Activated naive CD8-positive, alpha-beta T cell treated with anti-CD3 and anti-CD28 coated beads, Interleukin-2, amount 50 U/mL, for 24 hours (primary cell): Measurements from ENCODE around the gene NME7.
A peak's percentile ranks its signal among the peaks of the same experiment; 100 is the strongest.
"Not testable (repeated sequence)": the region's sequence is repeated elsewhere in the genome, so short reads cannot be mapped to it uniquely, and the experiment has no call there.

Experiments used
- ATAC-seq: fragments of 150-1000 bp; cut with Tn5 transposase; one replicate; pipeline ENCODE4 v1.10.0; 2021
- DNase-seq: peaks from one replicate; pipeline ENCODE4 v3.0.0; 2021
- H3K27ac Mint-ChIP-seq: one replicate; pipeline ENCODE4 v1.8.0; 2021; ENCODE audit warnings: mild to moderate bottlenecking, mixed read lengths
- H3K27me3 Mint-ChIP-seq: one replicate; pipeline ENCODE4 v1.8.0; 2021; ENCODE audit warnings: mixed read lengths
- H3K36me3 Mint-ChIP-seq: one replicate; pipeline ENCODE4 v1.8.0; 2021; ENCODE audit warnings: low read depth, mixed read lengths
- H3K4me1 Mint-ChIP-seq: one replicate; pipeline ENCODE4 v1.8.0; 2021; ENCODE audit warnings: mixed read lengths
- H3K4me3 Mint-ChIP-seq: one replicate; pipeline ENCODE4 v1.8.0; 2021; ENCODE audit warnings: mild to moderate bottlenecking, moderate library complexity, mixed read lengths
- H3K9me3 Mint-ChIP-seq: one replicate; pipeline ENCODE4 v1.8.0; 2021; ENCODE audit warnings: mixed read lengths

The NME7 gene

GRCh38 chr1:169133228-169133576 is 234.4 kb downstream of the NME7 start:
- no peaks in the 10 kb centered on the region for H3K9me3 Mint-ChIP-seq
- no peak overlapping the region for H3K27ac Mint-ChIP-seq
- H3K4me3 Mint-ChIP-seq = no peak overlapping the region
- ATAC-seq (no peak), DNase-seq (no peak)
- H3K27me3 Mint-ChIP-seq = no peaks in the 10 kb centered on the region
- H3K36me3 Mint-ChIP-seq = peaks cover 14% of the 10 kb centered on the region
- peaks cover 20% of the 10 kb centered on the region for H3K4me1 Mint-ChIP-seq

- DNase-seq = no peak
- no peak for ATAC-seq
- Mint-ChIP-seq H3K27ac (no peak overlapping the region), H3K4me1 (peaks cover 21% of the 10 kb centered on the region), H3K36me3 (peaks cover 16% of the 10 kb centered on the region), H3K27me3 (no peaks in the 10 kb centered on the region), H3K9me3 (no peaks in the 10 kb centered on the region), H3K4me3 (no peak overlapping the region)
Observed at GRCh38 chr1:169132512-169133227, 234.9 kb downstream of the NME7 start.

GRCh38 chr1:169130683-169131082 is 236.9 kb downstream of the NME7 start:
- no peak for ATAC-seq
- H3K4me3 Mint-ChIP-seq = no peak overlapping the region
- H3K9me3 Mint-ChIP-seq = no peaks in the 10 kb centered on the region
- no peaks in the 10 kb centered on the region for H3K27me3 Mint-ChIP-seq
- H3K4me1 Mint-ChIP-seq = peaks cover 19% of the 10 kb centered on the region
- no peak for DNase-seq
- H3K36me3 Mint-ChIP-seq = peaks cover 16% of the 10 kb centered on the region
- H3K27ac Mint-ChIP-seq = no peak overlapping the region

GRCh38 chr1:169129109-169129784 is 238.3 kb downstream of the NME7 start:
- Mint-ChIP-seq H3K4me3 (no peak overlapping the region), H3K27me3 (no peaks in the 10 kb centered on the region), H3K36me3 (peaks cover 25% of the 10 kb centered on the region), H3K4me1 (peaks cover 19% of the 10 kb centered on the region), H3K27ac (no peak overlapping the region), H3K9me3 (no peaks in the 10 kb centered on the region)
- DNase-seq (no peak), ATAC-seq (no peak)

GRCh38 chr1:169128562-169128961 is 239.0 kb downstream of the NME7 start:
- Mint-ChIP-seq H3K27me3 (no peaks in the 10 kb centered on the region), H3K27ac (no peak overlapping the region), H3K4me3 (no peak overlapping the region), H3K4me1 (peaks cover 17% of the 10 kb centered on the region), H3K9me3 (no peaks in the 10 kb centered on the region), H3K36me3 (peaks cover 25% of the 10 kb centered on the region)
- ATAC-seq = peak; percentile 96
- no peak for DNase-seq

GRCh38 chr1:169127305-169127704 is 240.3 kb downstream of the NME7 start:
- DNase-seq = no peak
- Mint-ChIP-seq H3K27ac (no peak overlapping the region), H3K4me3 (no peak overlapping the region), H3K36me3 (peaks cover 21% of the 10 kb centered on the region), H3K9me3 (no peaks in the 10 kb centered on the region), H3K27me3 (no peaks in the 10 kb centered on the region), H3K4me1 (peaks cover 15% of the 10 kb centered on the region)
- no peak for ATAC-seq

GRCh38 chr1:169126335-169126734 is 241.3 kb downstream of the NME7 start:
- Mint-ChIP-seq H3K4me3 (no peak overlapping the region), H3K36me3 (peaks cover 19% of the 10 kb centered on the region)

GRCh38 chr1:169125597-169125996 is 242.0 kb downstream of the NME7 start:
- H3K36me3 Mint-ChIP-seq = peaks cover 16% of the 10 kb centered on the region
- not testable (repeated sequence) for ATAC-seq, H3K27ac Mint-ChIP-seq, DNase-seq, H3K9me3 Mint-ChIP-seq, H3K27me3 Mint-ChIP-seq, H3K4me3 Mint-ChIP-seq
- H3K4me1 Mint-ChIP-seq = peaks cover 15% of the 10 kb centered on the region

More at GRCh38 chr1:169126335-169126734, 241.3 kb downstream of the NME7 start:
- no peak overlapping the region for H3K27ac Mint-ChIP-seq
- H3K9me3 Mint-ChIP-seq = no peaks in the 10 kb centered on the region
- H3K27me3 Mint-ChIP-seq = no peaks in the 10 kb centered on the region
- peaks cover 15% of the 10 kb centered on the region for H3K4me1 Mint-ChIP-seq
- DNase-seq (no peak), ATAC-seq (no peak)

GRCh38 chr1:169124459-169124858 is 243.1 kb downstream of the NME7 start:
- Mint-ChIP-seq H3K36me3 (peaks cover 14% of the 10 kb centered on the region), H3K4me1 (peaks cover 15% of the 10 kb centered on the region), H3K27ac (no peak overlapping the region), H3K9me3 (no peaks in the 10 kb centered on the region), H3K27me3 (no peaks in the 10 kb centered on the region), H3K4me3 (no peak overlapping the region)
- ATAC-seq (no peak), DNase-seq (no peak)

GRCh38 chr1:169122976-169123375 is 244.6 kb downstream of the NME7 start:
- H3K27me3 Mint-ChIP-seq = no peaks in the 10 kb centered on the region
- peaks cover 9% of the 10 kb centered on the region for H3K36me3 Mint-ChIP-seq
- no peak for ATAC-seq
- no peak for DNase-seq
- peaks cover 1% of the 10 kb centered on the region for H3K4me1 Mint-ChIP-seq
- no peaks in the 10 kb centered on the region for H3K9me3 Mint-ChIP-seq
- no peak overlapping the region for H3K27ac Mint-ChIP-seq
- H3K4me3 Mint-ChIP-seq = no peak overlapping the region

GRCh38 chr1:169121146-169121923 is 246.3 kb downstream of the NME7 start:
- DNase-seq = no peak
- H3K36me3 Mint-ChIP-seq = peaks cover 9% of the 10 kb centered on the region
- no peak overlapping the region for H3K4me3 Mint-ChIP-seq
- no peaks in the 10 kb centered on the region for H3K9me3 Mint-ChIP-seq
- H3K4me1 Mint-ChIP-seq = peaks cover 10% of the 10 kb centered on the region
- no peaks in the 10 kb centered on the region for H3K27me3 Mint-ChIP-seq
- no peak overlapping the region for H3K27ac Mint-ChIP-seq
- ATAC-seq = no peak

- no peak for ATAC-seq
Observed at GRCh38 chr1:169120066-169120465, 247.5 kb downstream of the NME7 start.

GRCh38 chr1:169119405-169119804 is 248.2 kb downstream of the NME7 start:
- H3K27me3 Mint-ChIP-seq = no peaks in the 10 kb centered on the region
- no peaks in the 10 kb centered on the region for H3K36me3 Mint-ChIP-seq
- no peaks in the 10 kb centered on the region for H3K9me3 Mint-ChIP-seq
- ATAC-seq = no peak
- peaks cover 16% of the 10 kb centered on the region for H3K4me1 Mint-ChIP-seq
- no peak overlapping the region for H3K27ac Mint-ChIP-seq
- H3K4me3 Mint-ChIP-seq = no peak overlapping the region
- no peak for DNase-seq

More at GRCh38 chr1:169120066-169120465, 247.5 kb downstream of the NME7 start:
- no peak for DNase-seq
- no peaks in the 10 kb centered on the region for H3K9me3 Mint-ChIP-seq
- no peak overlapping the region for H3K27ac Mint-ChIP-seq
- peaks cover 16% of the 10 kb centered on the region for H3K4me1 Mint-ChIP-seq
- no peak overlapping the region for H3K4me3 Mint-ChIP-seq
- H3K36me3 Mint-ChIP-seq = peaks cover 6% of the 10 kb centered on the region
- H3K27me3 Mint-ChIP-seq = no peaks in the 10 kb centered on the region

- Mint-ChIP-seq H3K4me1 (peaks cover 16% of the 10 kb centered on the region), H3K4me3 (no peak overlapping the region), H3K27me3 (no peaks in the 10 kb centered on the region), H3K9me3 (no peaks in the 10 kb centered on the region), H3K36me3 (peaks cover 3% of the 10 kb centered on the region), H3K27ac (no peak overlapping the region)
- DNase-seq = no peak
- ATAC-seq = no peak
Observed at GRCh38 chr1:169118227-169118626, 249.4 kb downstream of the NME7 start.

GRCh38 chr1:169117599-169117998 is 250.0 kb downstream of the NME7 start:
- Mint-ChIP-seq H3K4me1 (peaks cover 16% of the 10 kb centered on the region), H3K36me3 (peaks cover 5% of the 10 kb centered on the region), H3K27me3 (no peaks in the 10 kb centered on the region), H3K9me3 (no peaks in the 10 kb centered on the region), H3K27ac (no peak overlapping the region), H3K4me3 (no peak overlapping the region)
- ATAC-seq (no peak), DNase-seq (no peak)
